ENCODE data around the gene SDR42E2. TPM values are rescaled to one million over a fixed set of nuclear protein-coding genes. Genes with fewer than 3 reads are reported as not detected.

Gene SDR42E2
- total RNA-seq, 3 donors from 2014 or later, result not detected

GRCh38 chr16:22220069-22220440 lies 57.7 kb downstream of the SDR42E2 start:
- peaks cover 8% of the 10 kb centered on the region for H3K36me3 Mint-ChIP-seq (ENCODE audit: insufficient read depth)
- no peak overlapping the region for H3K4me3 Mint-ChIP-seq
- DNase-seq (no peak), ATAC-seq (no peak)
- peaks cover 8% of the 10 kb centered on the region for H3K4me1 Mint-ChIP-seq (ENCODE audit: low read depth)
- H3K9me3 Mint-ChIP-seq, result no peaks in the 10 kb centered on the region
- H3K27me3 Mint-ChIP-seq (ENCODE audit: low read depth), result no peaks in the 10 kb centered on the region

- H3K27me3 Mint-ChIP-seq (ENCODE audit: low read depth), result no peaks in the 10 kb centered on the region
- no peak overlapping the region for H3K4me3 Mint-ChIP-seq
- no peak for DNase-seq
- no peak for ATAC-seq
- no peaks in the 10 kb centered on the region for H3K9me3 Mint-ChIP-seq
- peaks cover 8% of the 10 kb centered on the region for H3K36me3 Mint-ChIP-seq (ENCODE audit: insufficient read depth)
- peaks cover 8% of the 10 kb centered on the region for H3K4me1 Mint-ChIP-seq (ENCODE audit: low read depth)
Measured at GRCh38 chr16:22220714-22221113, 58.4 kb downstream of the SDR42E2 start.

- peaks cover 4% of the 10 kb centered on the region for H3K4me1 Mint-ChIP-seq (ENCODE audit: low read depth)
- no peak overlapping the region for H3K4me3 Mint-ChIP-seq
- DNase-seq (no peak), ATAC-seq (no peak)
- H3K9me3 Mint-ChIP-seq, result no peaks in the 10 kb centered on the region
- no peaks in the 10 kb centered on the region for H3K27me3 Mint-ChIP-seq (ENCODE audit: low read depth)
- peaks cover 5% of the 10 kb centered on the region for H3K36me3 Mint-ChIP-seq (ENCODE audit: insufficient read depth)
Measured at GRCh38 chr16:22222006-22222405, 59.7 kb downstream of the SDR42E2 start.

GRCh38 chr16:22222998-22223397 lies 60.7 kb downstream of the SDR42E2 start:
- Mint-ChIP-seq H3K4me1 (ENCODE audit: low read depth) (peaks cover 2% of the 10 kb centered on the region), H3K9me3 (no peaks in the 10 kb centered on the region), H3K36me3 (ENCODE audit: insufficient read depth) (peaks cover 5% of the 10 kb centered on the region), H3K27me3 (ENCODE audit: low read depth) (no peaks in the 10 kb centered on the region), H3K4me3 (no peak overlapping the region)
- no peak for DNase-seq
- ATAC-seq, result no peak

GRCh38 chr16:22225060-22225459 lies 62.8 kb downstream of the SDR42E2 start:
- Mint-ChIP-seq H3K4me1 (ENCODE audit: low read depth) (peaks cover 2% of the 10 kb centered on the region), H3K9me3 (no peaks in the 10 kb centered on the region), H3K27me3 (ENCODE audit: low read depth) (no peaks in the 10 kb centered on the region), H3K36me3 (ENCODE audit: insufficient read depth) (peaks cover 12% of the 10 kb centered on the region), H3K4me3 (no peak overlapping the region)
- DNase-seq (no peak), ATAC-seq (no peak)

- Mint-ChIP-seq H3K4me1 (ENCODE audit: low read depth) (peaks cover 6% of the 10 kb centered on the region), H3K27me3 (ENCODE audit: low read depth) (no peaks in the 10 kb centered on the region), H3K36me3 (ENCODE audit: insufficient read depth) (peaks cover 15% of the 10 kb centered on the region), H3K9me3 (no peaks in the 10 kb centered on the region), H3K4me3 (no peak overlapping the region)
- no peak for ATAC-seq
- no peak for DNase-seq
Measured at GRCh38 chr16:22229889-22230288, 67.6 kb downstream of the SDR42E2 start.

- ATAC-seq (peak; percentile 95 to 98), DNase-seq (no peak)
- Mint-ChIP-seq H3K4me3 (no peak overlapping the region), H3K27me3 (ENCODE audit: low read depth) (no peaks in the 10 kb centered on the region), H3K9me3 (no peaks in the 10 kb centered on the region), H3K36me3 (ENCODE audit: insufficient read depth) (peaks cover 14% of the 10 kb centered on the region), H3K4me1 (ENCODE audit: low read depth) (peaks cover 5% of the 10 kb centered on the region)
Measured at GRCh38 chr16:22232277-22233036, 70.2 kb downstream of the SDR42E2 start.

GRCh38 chr16:22233037-22233372 lies 70.7 kb downstream of the SDR42E2 start:
- DNase-seq, result no peak
- no peak overlapping the region for H3K4me3 Mint-ChIP-seq
- H3K36me3 Mint-ChIP-seq (ENCODE audit: insufficient read depth), result peaks cover 14% of the 10 kb centered on the region
- H3K9me3 Mint-ChIP-seq, result no peaks in the 10 kb centered on the region
- H3K27me3 Mint-ChIP-seq (ENCODE audit: low read depth), result no peaks in the 10 kb centered on the region
- H3K4me1 Mint-ChIP-seq (ENCODE audit: low read depth), result peaks cover 5% of the 10 kb centered on the region
- ATAC-seq, result no peak

GRCh38 chr16:22235839-22236745 lies 73.8 kb downstream of the SDR42E2 start:
- Mint-ChIP-seq H3K36me3 (ENCODE audit: insufficient read depth) (peaks cover 8% of the 10 kb centered on the region), H3K27me3 (ENCODE audit: low read depth) (no peaks in the 10 kb centered on the region), H3K4me1 (ENCODE audit: low read depth) (peaks cover 28% of the 10 kb centered on the region), H3K4me3 (no peak overlapping the region), H3K9me3 (no peaks in the 10 kb centered on the region)
- ATAC-seq (no peak), DNase-seq (no peak)

GRCh38 chr16:22239131-22239805 lies 77.0 kb downstream of the SDR42E2 start:
- Mint-ChIP-seq H3K9me3 (no peaks in the 10 kb centered on the region), H3K36me3 (ENCODE audit: insufficient read depth) (peaks cover 4% of the 10 kb centered on the region), H3K4me3 (no peak overlapping the region), H3K4me1 (ENCODE audit: low read depth) (peaks cover 28% of the 10 kb centered on the region), H3K27me3 (ENCODE audit: low read depth) (no peaks in the 10 kb centered on the region)
- DNase-seq (no peak), ATAC-seq (peak in 1 of 2 donors; percentile 34)

GRCh38 chr16:22240023-22240710 lies 77.9 kb downstream of the SDR42E2 start:
- Mint-ChIP-seq H3K4me1 (ENCODE audit: low read depth) (peaks cover 28% of the 10 kb centered on the region), H3K4me3 (no peak overlapping the region), H3K9me3 (no peaks in the 10 kb centered on the region), H3K36me3 (ENCODE audit: insufficient read depth) (peaks cover 2% of the 10 kb centered on the region), H3K27me3 (ENCODE audit: low read depth) (no peaks in the 10 kb centered on the region)
- ATAC-seq (no peak), DNase-seq (no peak)
